OCI-LY7 (cell line): ENCODE results near the gene DUOXA1. TPM values are rescaled to one million over a fixed set of nuclear protein-coding genes. Genes with fewer than 3 reads are reported as not detected.

ENCODE experiments used
- BruUV-seq: library from RNA; stranded (reverse); fragments of 400-500 nt; replicated peaks from 2 replicates; lab custom pipeline; 2021; lab: Mats Ljungman, UMichigan
- CTCF ChIA-PET: fragments of 300-600 bp; sonication (Branson Sonifier 250); formaldehyde crosslinking; loops from one replicate; lab custom pipeline; 2022; ENCODE audit warnings: antibody characterized with exemption; ENCODE audit not compliant: unreplicated experiment; lab: Charles Lee
- POLR2A ChIA-PET: fragments of 300-600 bp; sonication (Branson Sonifier 250); formaldehyde crosslinking; loops from one replicate; lab custom pipeline; 2022; ENCODE audit warnings: antibody characterized with exemption; lab: Charles Lee
- DNase-seq: peaks from one replicate; pipeline ENCODE4 v3.0.0-alpha.2; 2015; ENCODE audit warnings: low spot score
- H2AFZ ChIP-seq: fragments of 200-600 bp; sonication (generic), shearing (Covaris generic); 2 replicates; pipeline ENCODE4 v1.6.1; 2014; ENCODE audit warnings: mild to moderate bottlenecking, antibody characterized with exemption, low read length, moderate library complexity
- H3K27ac ChIP-seq: fragments of 200-600 bp; sonication (generic); 2 replicates; pipeline ENCODE4 v1.5.1; 2014; ENCODE audit warnings: mixed run types, low read depth, mild to moderate bottlenecking, moderate library complexity, low read length, inconsistent platforms; ENCODE audit not compliant: poor library complexity, severe bottlenecking
- H3K36me3 ChIP-seq: fragments of 200-600 bp; sonication (generic); 2 replicates; pipeline ENCODE4 v1.6.1; 2014; ENCODE audit warnings: mild to moderate bottlenecking, antibody characterized with exemption, low read length, moderate library complexity, mixed read lengths; ENCODE audit not compliant: insufficient read depth
- H3K4me1 ChIP-seq: fragments of 200-600 bp; sonication (generic); 2 replicates; pipeline ENCODE4 v1.5.1; 2014; ENCODE audit warnings: mild to moderate bottlenecking, low read length; ENCODE audit not compliant: insufficient read depth, poor library complexity, severe bottlenecking
- H3K4me2 ChIP-seq: fragments of 200-600 bp; sonication (generic); 2 replicates; pipeline ENCODE4 v1.6.1; 2014; ENCODE audit warnings: mild to moderate bottlenecking, low read length
- H3K4me3 ChIP-seq: fragments of 200-600 bp; sonication (generic); 2 replicates; pipeline ENCODE4 v1.5.1; 2014; ENCODE audit warnings: mild to moderate bottlenecking, low read depth, low read length; ENCODE audit not compliant: poor library complexity, severe bottlenecking
- H3K79me2 ChIP-seq: fragments of 200-600 bp; sonication (generic); 2 replicates; pipeline ENCODE4 v1.6.1; 2016; ENCODE audit warnings: low read depth, mild to moderate bottlenecking, low read length, moderate library complexity, mixed read lengths; ENCODE audit not compliant: insufficient read depth
- H3K9me2 ChIP-seq: fragments of 200-600 bp; sonication (generic); 2 replicates; pipeline ENCODE4 v1.6.1; 2016; ENCODE audit warnings: mild to moderate bottlenecking, low read length, mixed read lengths; ENCODE audit not compliant: insufficient read depth
- H3K9me3 ChIP-seq: fragments of 200-600 bp; sonication (generic); 2 replicates; pipeline ENCODE4 v1.6.1; 2014; ENCODE audit warnings: mild to moderate bottlenecking, mixed run types, low read length, mixed read lengths
- H4K20me1 ChIP-seq: fragments of 200-600 bp; sonication (generic); 2 replicates; pipeline ENCODE4 v1.6.1; 2014; ENCODE audit warnings: mild to moderate bottlenecking, antibody characterized with exemption, low read length, moderate library complexity, mixed read lengths; ENCODE audit not compliant: insufficient read depth
- EZH2phosphoT487 ChIP-seq: fragments of 200-600 bp; sonication (generic); IDR thresholded peaks from 2 replicates; pipeline ENCODE4 v1.6.1; 2018; ENCODE audit warnings: low read depth, borderline replicate concordance, mild to moderate bottlenecking, mixed run types, antibody characterized with exemption, low read length, moderate library complexity, mixed read lengths
- intact Hi-C: fragments of 100-400 bp; cut with micrococcal nuclease; formaldehyde crosslinking; loops from one replicate; pipeline ENCODE4 v1.10.0; 2022; ENCODE audit not compliant: unreplicated experiment
- total RNA-seq, 2 experiments: library from RNA; depleted of rRNA in 1 of 2; stranded (reverse); fragments of >200 nt in 1 of 2; shearing (Covaris generic) in 1 of 2; gene quantifications; 2 replicates each; pipeline ENCODE4 v1.2.3, GENCODE V29; 2014 to 2022
- TF ChIP-seq, protein P1 (sequence below): fragments of 200-600 bp; sonication (generic); conservative IDR thresholded peaks from 2 replicates; pipeline ENCODE4 v1.5.1; 2014; ENCODE audit warnings: mild to moderate bottlenecking, antibody characterized with exemption, low read length, moderate library complexity, mixed read lengths

DUOXA1 gene
- total RNA-seq, 2 experiments from 2014 or later, result not detected

DNA sequence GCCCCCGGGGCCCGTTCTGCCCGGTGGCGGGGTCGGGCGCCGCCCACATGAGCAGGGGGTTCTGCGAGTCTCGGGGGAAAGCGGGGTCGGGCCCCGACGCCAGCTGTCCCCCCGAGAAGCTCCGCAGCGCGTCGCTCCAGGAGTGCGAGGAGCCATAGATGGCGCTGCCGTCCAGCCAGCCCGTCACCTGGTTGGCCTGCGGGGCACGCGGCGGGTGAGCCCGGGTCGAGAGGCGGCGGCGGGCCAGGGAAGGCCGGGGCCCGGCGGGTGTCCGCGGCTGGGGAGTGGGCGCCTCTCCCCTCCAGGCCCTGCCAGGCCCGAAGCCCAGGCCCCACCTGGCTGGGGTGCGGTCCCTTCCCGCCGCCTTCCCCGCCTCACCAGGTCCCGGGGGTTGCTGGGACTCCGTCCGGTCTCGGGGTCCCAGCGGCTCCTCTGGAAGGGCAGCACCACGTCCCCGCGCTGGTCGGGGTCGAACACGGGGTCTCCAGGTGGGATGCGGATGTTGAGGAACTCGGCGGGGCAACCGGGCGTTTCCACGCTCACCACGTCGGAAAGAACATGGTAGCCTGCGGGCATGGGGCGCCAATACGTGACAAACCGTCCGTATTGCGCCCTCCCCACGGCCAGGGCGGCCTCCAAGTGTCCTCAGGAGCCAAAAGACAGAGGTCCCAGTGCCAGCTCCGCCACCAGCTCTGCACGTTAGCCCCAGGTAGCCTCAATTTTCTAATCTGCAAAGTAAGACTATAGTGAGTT lies 18.1 kb downstream of the DUOXA1 start:
- TF ChIP-seq, protein P1, sequence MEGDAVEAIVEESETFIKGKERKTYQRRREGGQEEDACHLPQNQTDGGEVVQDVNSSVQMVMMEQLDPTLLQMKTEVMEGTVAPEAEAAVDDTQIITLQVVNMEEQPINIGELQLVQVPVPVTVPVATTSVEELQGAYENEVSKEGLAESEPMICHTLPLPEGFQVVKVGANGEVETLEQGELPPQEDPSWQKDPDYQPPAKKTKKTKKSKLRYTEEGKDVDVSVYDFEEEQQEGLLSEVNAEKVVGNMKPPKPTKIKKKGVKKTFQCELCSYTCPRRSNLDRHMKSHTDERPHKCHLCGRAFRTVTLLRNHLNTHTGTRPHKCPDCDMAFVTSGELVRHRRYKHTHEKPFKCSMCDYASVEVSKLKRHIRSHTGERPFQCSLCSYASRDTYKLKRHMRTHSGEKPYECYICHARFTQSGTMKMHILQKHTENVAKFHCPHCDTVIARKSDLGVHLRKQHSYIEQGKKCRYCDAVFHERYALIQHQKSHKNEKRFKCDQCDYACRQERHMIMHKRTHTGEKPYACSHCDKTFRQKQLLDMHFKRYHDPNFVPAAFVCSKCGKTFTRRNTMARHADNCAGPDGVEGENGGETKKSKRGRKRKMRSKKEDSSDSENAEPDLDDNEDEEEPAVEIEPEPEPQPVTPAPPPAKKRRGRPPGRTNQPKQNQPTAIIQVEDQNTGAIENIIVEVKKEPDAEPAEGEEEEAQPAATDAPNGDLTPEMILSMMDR, result no peak
- no peak for TF ChIP-seq EZH2phosphoT487
- CTCF ChIA-PET, result no interaction called here
- intact Hi-C loops, result no loop called here
- Histone ChIP-seq H3K27ac (no peak overlapping the region), H3K36me3 (no peaks in the 10 kb centered on the region), H3K9me2 (no peaks in the 10 kb centered on the region), H3K4me3 (no peak overlapping the region), H2AFZ (no peak overlapping the region), H4K20me1 (no peaks in the 10 kb centered on the region), H3K9me3 (no peaks in the 10 kb centered on the region), H3K4me2 (no peak overlapping the region), H3K4me1 (no peaks in the 10 kb centered on the region), H3K79me2 (no peaks in the 10 kb centered on the region)
- DNase-seq, result no peak
- POLR2A ChIA-PET, result no interaction called here
- BruUV-seq, result no TSS peak

DNA sequence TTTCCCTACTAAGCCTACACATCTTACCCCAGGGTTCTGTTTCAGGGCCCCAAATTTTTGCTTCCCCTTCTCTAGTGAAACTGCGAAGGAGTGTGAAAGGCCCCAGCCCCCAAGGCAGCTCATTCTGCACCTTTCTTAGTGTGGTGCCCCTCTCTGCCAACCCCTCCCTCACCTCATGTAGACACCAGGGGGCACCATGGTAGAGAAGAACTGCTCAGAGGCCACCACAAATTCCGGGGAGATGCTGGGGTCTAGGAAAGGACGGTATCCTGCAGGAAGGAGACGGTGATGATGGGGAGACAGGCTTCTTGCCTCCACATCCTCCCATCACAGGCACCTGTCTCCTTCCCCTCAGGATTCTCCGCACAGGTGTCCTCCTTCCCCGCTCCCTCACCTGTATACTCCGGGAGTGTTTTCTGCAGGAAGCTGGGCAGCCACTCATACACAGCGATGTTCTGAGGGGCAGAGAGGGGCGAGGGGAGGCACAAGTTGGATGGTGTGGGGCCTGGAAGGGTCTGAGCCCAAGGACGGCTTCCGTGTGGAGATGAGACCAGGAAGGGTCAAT lies 19.3 kb downstream of the DUOXA1 start:
- Histone ChIP-seq H3K27ac (no peak overlapping the region), H3K36me3 (no peaks in the 10 kb centered on the region), H3K4me3 (no peak overlapping the region), H3K79me2 (no peaks in the 10 kb centered on the region), H4K20me1 (no peaks in the 10 kb centered on the region), H3K4me1 (no peaks in the 10 kb centered on the region), H2AFZ (no peak overlapping the region), H3K9me2 (no peaks in the 10 kb centered on the region), H3K9me3 (no peaks in the 10 kb centered on the region), H3K4me2 (no peak overlapping the region)
- intact Hi-C loops, result no loop called here
- no TSS peak for BruUV-seq
- TF ChIP-seq EZH2phosphoT487, result no peak
- TF ChIP-seq, protein P1, result no peak
- DNase-seq, result no peak
- POLR2A ChIA-PET, result no interaction called here
- CTCF ChIA-PET, result interaction anchor here (1.7 kb wide), 1 partner anchor 8 kb away, joined by 6 read pairs; no protein-coding TSS in a partner anchor
